ENCODE results near the gene EME2. TPM values are rescaled to one million over a fixed set of nuclear protein-coding genes. Genes with fewer than 3 reads are reported as not detected.
A peak's percentile ranks its signal among the peaks of the same experiment; 100 is the strongest.

The EME2 gene
- total and polyA plus RNA-seq, 2 of the 13 experiments (the other 11 are each of a cell fraction or from before 2014, with no cell fraction given) = 4.4 to 7.6 TPM

DNA sequence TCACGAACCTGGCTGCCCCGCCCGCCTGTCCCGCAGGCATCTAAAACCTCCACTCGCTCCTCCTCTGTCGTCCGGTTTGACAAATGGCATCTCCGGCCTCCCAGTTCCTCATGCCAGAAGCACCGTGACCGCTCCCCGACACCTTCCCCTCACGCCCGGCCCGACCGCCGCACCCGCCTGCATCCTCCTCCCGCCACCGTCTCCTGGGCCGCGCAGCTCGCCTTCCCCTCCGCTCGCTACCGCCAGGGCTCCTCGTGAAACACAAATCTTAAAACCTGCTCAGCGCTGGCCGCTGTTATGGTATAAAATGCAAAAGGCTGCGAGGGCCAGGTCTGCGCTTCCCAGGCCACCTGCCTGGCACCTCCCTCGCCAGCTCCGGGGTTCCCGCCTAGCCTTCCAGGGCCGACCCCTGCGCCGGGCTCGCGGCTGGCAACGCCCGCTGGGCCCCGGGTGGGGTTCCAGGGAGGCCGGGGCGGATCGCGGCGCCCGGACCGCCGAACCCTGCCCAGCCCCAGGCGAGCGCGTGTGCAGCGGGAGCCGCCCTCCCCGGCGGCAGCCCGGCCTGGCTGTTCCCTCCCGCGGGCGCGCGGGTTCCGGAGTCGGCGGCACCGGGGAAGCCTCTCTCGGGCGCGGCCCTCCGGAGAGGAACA, 9.3 kb downstream of the EME2 start (continued):
- TF ChIP-seq ZNF224 (CRISPR knock-in tag; IDR thresholded peaks at IDR 0.05) (no peak), SOX5 (CRISPR knock-in tag; IDR thresholded peaks at IDR 0.05; ENCODE audit: borderline replicate concordance) (no peak), JUND (CRISPR knock-in tag; IDR thresholded peaks at IDR 0.05) (no peak), ZFP36L2 (CRISPR knock-in tag; IDR thresholded peaks at IDR 0.05) (no peak), THYN1 (CRISPR knock-in tag; IDR thresholded peaks at IDR 0.05; ENCODE audit: borderline replicate concordance, low read depth) (no peak), ZNF33A (CRISPR knock-in tag; IDR thresholded peaks at IDR 0.05; ENCODE audit: borderline replicate concordance) (no peak), KLF12 (CRISPR knock-in tag; IDR thresholded peaks at IDR 0.05; ENCODE audit: borderline replicate concordance) (no peak), HMG20B (CRISPR knock-in tag; conservative IDR thresholded peaks at IDR 0.05) (no peak), ZNF879 (CRISPR knock-in tag; IDR thresholded peaks at IDR 0.05) (no peak), RORA (CRISPR knock-in tag; IDR thresholded peaks at IDR 0.05) (no peak), NFYC (CRISPR knock-in tag; IDR thresholded peaks at IDR 0.05) (no peak), ZNF296 (CRISPR knock-in tag; conservative IDR thresholded peaks at IDR 0.05) (no peak), BCL6 (CRISPR knock-in tag; IDR thresholded peaks at IDR 0.05) (no peak), KDM5A (IDR thresholded peaks at IDR 0.05; ENCODE audit: borderline replicate concordance, low read length) (peak; percentile 49; the same call in 1 of the 2 replicates), CEBPB (IDR thresholded peaks at IDR 0.05; ENCODE audit: borderline replicate concordance, low read depth, low read length) (no peak), STAG1 (CRISPR knock-in tag; IDR thresholded peaks at IDR 0.05) (no peak), KLF13 (CRISPR knock-in tag; IDR thresholded peaks at IDR 0.05) (no peak), ZNF839 (CRISPR knock-in tag; IDR thresholded peaks at IDR 0.05; ENCODE audit: borderline replicate concordance) (no peak), ZKSCAN8 (CRISPR knock-in tag; IDR thresholded peaks at IDR 0.05; ENCODE audit: borderline replicate concordance) (no peak)
- TF ChIP-seq, protein P1, sequence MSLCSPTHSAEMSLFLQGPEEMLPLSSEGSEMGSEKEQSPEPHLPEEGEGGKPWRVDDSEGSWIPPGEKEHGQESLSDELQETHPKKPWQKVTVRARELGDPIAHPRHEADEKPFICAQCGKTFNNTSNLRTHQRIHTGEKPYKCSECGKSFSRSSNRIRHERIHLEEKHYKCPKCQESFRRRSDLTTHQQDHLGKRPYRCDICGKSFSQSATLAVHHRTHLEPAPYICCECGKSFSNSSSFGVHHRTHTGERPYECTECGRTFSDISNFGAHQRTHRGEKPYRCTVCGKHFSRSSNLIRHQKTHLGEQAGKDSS (CRISPR knock-in tag; IDR thresholded peaks at IDR 0.05; ENCODE audit: borderline replicate concordance, low read depth) = no peak
- TF ChIP-seq, protein P2, sequence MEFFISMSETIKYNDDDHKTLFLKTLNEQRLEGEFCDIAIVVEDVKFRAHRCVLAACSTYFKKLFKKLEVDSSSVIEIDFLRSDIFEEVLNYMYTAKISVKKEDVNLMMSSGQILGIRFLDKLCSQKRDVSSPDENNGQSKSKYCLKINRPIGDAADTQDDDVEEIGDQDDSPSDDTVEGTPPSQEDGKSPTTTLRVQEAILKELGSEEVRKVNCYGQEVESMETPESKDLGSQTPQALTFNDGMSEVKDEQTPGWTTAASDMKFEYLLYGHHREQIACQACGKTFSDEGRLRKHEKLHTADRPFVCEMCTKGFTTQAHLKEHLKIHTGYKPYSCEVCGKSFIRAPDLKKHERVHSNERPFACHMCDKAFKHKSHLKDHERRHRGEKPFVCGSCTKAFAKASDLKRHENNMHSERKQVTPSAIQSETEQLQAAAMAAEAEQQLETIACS (CRISPR knock-in tag; IDR thresholded peaks at IDR 0.05) = no peak
- TF ChIP-seq, protein P3, sequence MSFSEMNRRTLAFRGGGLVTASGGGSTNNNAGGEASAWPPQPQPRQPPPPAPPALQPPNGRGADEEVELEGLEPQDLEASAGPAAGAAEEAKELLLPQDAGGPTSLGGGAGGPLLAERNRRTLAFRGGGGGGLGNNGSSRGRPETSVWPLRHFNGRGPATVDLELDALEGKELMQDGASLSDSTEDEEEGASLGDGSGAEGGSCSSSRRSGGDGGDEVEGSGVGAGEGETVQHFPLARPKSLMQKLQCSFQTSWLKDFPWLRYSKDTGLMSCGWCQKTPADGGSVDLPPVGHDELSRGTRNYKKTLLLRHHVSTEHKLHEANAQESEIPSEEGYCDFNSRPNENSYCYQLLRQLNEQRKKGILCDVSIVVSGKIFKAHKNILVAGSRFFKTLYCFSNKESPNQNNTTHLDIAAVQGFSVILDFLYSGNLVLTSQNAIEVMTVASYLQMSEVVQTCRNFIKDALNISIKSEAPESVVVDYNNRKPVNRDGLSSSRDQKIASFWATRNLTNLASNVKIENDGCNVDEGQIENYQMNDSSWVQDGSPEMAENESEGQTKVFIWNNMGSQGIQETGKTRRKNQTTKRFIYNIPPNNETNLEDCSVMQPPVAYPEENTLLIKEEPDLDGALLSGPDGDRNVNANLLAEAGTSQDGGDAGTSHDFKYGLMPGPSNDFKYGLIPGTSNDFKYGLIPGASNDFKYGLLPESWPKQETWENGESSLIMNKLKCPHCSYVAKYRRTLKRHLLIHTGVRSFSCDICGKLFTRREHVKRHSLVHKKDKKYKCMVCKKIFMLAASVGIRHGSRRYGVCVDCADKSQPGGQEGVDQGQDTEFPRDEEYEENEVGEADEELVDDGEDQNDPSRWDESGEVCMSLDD (CRISPR knock-in tag; IDR thresholded peaks at IDR 0.05; ENCODE audit: borderline replicate concordance) = no peak
- TF ChIP-seq, protein P4, sequence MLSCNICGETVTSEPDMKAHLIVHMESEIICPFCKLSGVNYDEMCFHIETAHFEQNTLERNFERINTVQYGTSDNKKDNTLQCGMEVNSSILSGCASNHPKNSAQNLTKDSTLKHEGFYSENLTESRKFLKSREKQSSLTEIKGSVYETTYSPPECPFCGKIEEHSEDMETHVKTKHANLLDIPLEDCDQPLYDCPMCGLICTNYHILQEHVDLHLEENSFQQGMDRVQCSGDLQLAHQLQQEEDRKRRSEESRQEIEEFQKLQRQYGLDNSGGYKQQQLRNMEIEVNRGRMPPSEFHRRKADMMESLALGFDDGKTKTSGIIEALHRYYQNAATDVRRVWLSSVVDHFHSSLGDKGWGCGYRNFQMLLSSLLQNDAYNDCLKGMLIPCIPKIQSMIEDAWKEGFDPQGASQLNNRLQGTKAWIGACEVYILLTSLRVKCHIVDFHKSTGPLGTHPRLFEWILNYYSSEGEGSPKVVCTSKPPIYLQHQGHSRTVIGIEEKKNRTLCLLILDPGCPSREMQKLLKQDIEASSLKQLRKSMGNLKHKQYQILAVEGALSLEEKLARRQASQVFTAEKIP (CRISPR knock-in tag; IDR thresholded peaks at IDR 0.05; ENCODE audit: borderline replicate concordance) = no peak
- TF ChIP-seq, protein P5, sequence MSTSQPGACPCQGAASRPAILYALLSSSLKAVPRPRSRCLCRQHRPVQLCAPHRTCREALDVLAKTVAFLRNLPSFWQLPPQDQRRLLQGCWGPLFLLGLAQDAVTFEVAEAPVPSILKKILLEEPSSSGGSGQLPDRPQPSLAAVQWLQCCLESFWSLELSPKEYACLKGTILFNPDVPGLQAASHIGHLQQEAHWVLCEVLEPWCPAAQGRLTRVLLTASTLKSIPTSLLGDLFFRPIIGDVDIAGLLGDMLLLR (CRISPR knock-in tag; IDR thresholded peaks at IDR 0.05) = no peak

All from HepG2 (cell line).